ENCODE results near the gene RAB12.

RAB12 gene

GRCh38 chr18:8662560-8663255 is 53.5 kb downstream of the RAB12 start:
- Mint-ChIP-seq H3K27me3 (peaks cover 5 to 11% of the 10 kb centered on the region in 2 donors), H3K4me1 (peaks cover 0 to 7% of the 10 kb centered on the region in 2 donors), H3K4me3 (no peak overlapping the region), H3K27ac (no peak overlapping the region), H3K36me3 (peaks cover 0 to 3% of the 10 kb centered on the region in 2 donors), H3K9me3 (peaks cover 0 to 2% of the 10 kb centered on the region in 2 donors)
- no peak for ATAC-seq (replicated peaks)
- no peak for DNase-seq

DNA sequence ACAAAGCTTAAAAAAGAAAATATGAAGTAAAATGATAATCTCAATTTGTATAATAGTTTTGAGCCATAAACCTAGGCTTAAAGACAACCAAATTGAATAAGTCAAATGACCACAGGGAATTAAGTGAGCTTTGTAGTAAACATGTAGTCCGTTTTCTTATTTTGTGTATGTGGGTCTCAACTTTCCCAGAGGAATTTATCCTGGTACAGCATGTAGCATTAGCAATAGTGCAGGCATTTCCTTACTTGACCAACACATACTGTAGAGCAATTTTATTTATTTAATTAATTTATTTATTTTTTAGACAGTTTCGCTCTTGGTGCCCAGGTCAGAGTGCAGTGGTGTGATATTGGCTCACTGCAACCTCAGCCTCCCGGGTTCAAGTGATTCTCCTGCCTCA is 58.6 kb downstream of the RAB12 start:
- Mint-ChIP-seq H3K27ac (no peak overlapping the region), H3K36me3 (peaks cover 0 to 3% of the 10 kb centered on the region in 2 donors), H3K9me3 (peaks cover 0 to 2% of the 10 kb centered on the region in 2 donors), H3K27me3 (peaks cover 4 to 5% of the 10 kb centered on the region in 2 donors), H3K4me3 (no peak overlapping the region), H3K4me1 (no peaks in the 10 kb centered on the region)
- ATAC-seq (replicated peaks), result no peak
- DNase-seq, result no peak

DNA sequence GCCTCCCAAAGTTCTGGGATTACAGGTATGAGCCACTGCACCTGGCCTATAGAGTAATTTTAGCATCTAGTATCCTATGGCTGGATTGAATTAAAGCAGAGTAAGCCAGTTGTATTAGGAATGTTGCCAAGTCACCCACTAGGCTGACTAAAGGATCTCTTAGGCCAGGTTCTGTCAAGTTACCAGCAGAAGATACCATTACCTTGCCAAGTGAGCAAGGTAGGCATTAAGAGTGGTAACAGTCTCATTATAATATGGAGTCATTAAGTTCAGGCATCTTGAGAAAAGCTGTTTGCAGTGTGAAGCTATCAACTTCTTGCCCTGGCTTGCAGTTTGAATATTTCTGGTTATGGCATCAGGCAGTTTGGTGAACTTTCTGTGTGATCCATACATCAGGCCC is 59.1 kb downstream of the RAB12 start:
- H3K27ac Mint-ChIP-seq, result no peak overlapping the region
- no peaks in the 10 kb centered on the region for H3K4me1 Mint-ChIP-seq
- no peak overlapping the region for H3K4me3 Mint-ChIP-seq

DNA sequence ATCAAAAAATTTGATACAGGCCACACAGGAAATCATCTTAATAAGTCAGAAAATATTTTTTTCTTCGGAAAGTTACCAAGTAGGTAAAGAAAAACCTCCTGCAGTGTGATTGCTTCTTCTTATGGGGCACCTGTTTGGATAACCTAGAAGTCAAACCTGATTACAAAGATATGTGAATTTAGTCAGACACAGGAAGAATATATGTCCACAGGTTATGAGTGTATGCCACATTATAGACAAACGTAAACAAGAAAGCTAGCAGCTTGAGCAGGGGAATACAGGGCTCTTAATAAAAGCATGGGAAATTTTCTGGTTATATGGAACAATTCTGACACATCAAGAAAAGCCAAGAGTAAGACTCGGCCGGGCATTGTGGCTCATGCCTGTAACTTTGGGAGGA is 60.3 kb downstream of the RAB12 start:
- Mint-ChIP-seq H3K4me3 (no peak overlapping the region), H3K9me3 (peaks cover 4 to 8% of the 10 kb centered on the region in 2 donors), H3K27me3 (no peaks in the 10 kb centered on the region), H3K27ac (no peak overlapping the region), H3K4me1 (no peaks in the 10 kb centered on the region), H3K36me3 (peaks cover 0 to 3% of the 10 kb centered on the region in 2 donors)
- ATAC-seq (replicated peaks) (no peak), DNase-seq (no peak)

More for the DNA sequence above, 59.1 kb downstream of the RAB12 start:
- H3K9me3 Mint-ChIP-seq, result peaks cover 0 to 2% of the 10 kb centered on the region in 2 donors
- no peak for DNase-seq
- ATAC-seq (replicated peaks), result no peak
- no peaks in the 10 kb centered on the region for H3K27me3 Mint-ChIP-seq
- H3K36me3 Mint-ChIP-seq, result peaks cover 0 to 3% of the 10 kb centered on the region in 2 donors

DNA sequence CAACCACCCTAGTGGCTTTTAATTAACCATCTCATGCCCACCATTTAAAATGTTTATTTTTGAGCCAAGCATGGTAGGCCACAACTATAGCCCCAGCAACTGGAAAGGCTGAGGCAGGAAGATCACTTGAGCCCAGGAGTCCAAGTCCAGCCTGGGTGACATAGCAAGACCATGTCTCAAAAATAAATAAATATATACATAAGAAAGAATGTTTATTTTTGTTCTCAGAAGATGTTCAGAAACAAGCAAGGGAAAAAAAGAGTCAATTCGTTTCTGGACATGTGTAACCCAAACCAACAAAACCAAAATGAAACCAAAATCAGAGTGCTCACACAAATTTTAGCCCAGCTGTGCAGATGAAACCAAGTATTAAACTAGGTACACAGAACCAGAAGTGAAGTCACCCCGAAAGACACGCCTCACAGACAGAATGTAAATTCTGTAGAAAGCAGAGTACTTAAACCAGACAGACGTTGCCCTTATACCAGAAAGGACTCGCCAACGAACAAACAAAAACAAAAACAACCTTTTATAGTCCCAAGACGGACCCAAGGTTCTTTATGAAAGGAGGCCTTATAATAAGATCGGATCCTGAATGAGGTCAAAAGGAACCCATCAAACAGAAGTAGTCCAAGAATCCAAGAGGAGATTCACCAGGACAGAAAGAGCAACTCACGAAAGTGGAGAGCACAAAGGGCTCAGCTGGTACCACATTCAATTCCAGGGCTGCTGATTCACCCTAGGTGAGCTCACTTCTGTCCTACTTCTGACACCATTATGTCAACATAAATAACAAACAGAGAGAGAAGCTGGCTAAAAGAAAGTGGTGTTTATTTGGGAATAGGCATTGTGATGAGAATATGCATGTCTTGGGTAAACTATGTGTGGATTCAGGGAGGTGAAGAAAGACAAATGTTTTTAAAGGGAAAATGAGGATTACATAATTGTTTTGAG is 64.3 kb downstream of the RAB12 start:
- no peak overlapping the region for H3K27ac Mint-ChIP-seq
- no peaks in the 10 kb centered on the region for H3K27me3 Mint-ChIP-seq
- no peaks in the 10 kb centered on the region for H3K4me1 Mint-ChIP-seq
- no peaks in the 10 kb centered on the region for H3K36me3 Mint-ChIP-seq
- ATAC-seq (replicated peaks) (peak in 1 of 2 donors; percentile 33), DNase-seq (no peak)
- H3K9me3 Mint-ChIP-seq, result peaks cover 4 to 6% of the 10 kb centered on the region in 2 donors
- H3K4me3 Mint-ChIP-seq, result no peak overlapping the region

- DNase-seq (no peak), ATAC-seq (replicated peaks) (no peak)
- H3K4me3 Mint-ChIP-seq, result no peak overlapping the region
Observed at GRCh38 chr18:8675057-8675456, 65.8 kb downstream of the RAB12 start.

GRCh38 chr18:8681196-8681595 is 72.0 kb downstream of the RAB12 start:
- Mint-ChIP-seq H3K9me3 (no peaks in the 10 kb centered on the region), H3K27me3 (no peaks in the 10 kb centered on the region), H3K4me3 (no peak overlapping the region), H3K27ac (no peak overlapping the region), H3K4me1 (no peaks in the 10 kb centered on the region), H3K36me3 (no peaks in the 10 kb centered on the region)
- DNase-seq, result no peak
- no peak for ATAC-seq (replicated peaks)

More at GRCh38 chr18:8675057-8675456, 65.8 kb downstream of the RAB12 start:
- Mint-ChIP-seq H3K27ac (no peak overlapping the region), H3K4me1 (no peaks in the 10 kb centered on the region), H3K27me3 (no peaks in the 10 kb centered on the region), H3K9me3 (peaks cover 4 to 6% of the 10 kb centered on the region in 2 donors), H3K36me3 (no peaks in the 10 kb centered on the region)

DNA sequence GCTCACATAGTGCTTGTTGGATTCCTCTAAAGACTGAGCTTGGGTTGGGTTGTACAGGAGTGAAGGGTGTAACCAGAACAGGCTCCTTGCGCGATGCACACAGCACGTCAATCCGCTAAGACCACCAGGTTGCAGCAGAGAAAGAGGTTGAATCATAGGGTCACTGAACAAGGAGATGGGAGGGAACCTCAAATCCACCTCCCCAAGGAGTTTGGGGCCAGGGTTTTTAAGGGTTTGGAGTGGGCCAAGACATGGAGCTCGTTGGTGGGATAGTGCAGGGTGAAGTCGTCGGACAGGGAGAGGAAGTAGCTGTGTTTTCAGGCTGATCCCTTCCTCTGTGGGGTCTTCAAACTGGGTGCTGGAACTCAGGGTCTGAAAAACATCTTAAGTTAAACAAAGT is 75.3 kb downstream of the RAB12 start:
- no peaks in the 10 kb centered on the region for H3K36me3 Mint-ChIP-seq
- DNase-seq, result no peak
- H3K4me1 Mint-ChIP-seq, result no peaks in the 10 kb centered on the region
- no peaks in the 10 kb centered on the region for H3K9me3 Mint-ChIP-seq
- no peak overlapping the region for H3K4me3 Mint-ChIP-seq
- no peaks in the 10 kb centered on the region for H3K27me3 Mint-ChIP-seq
- ATAC-seq (replicated peaks), result no peak
- H3K27ac Mint-ChIP-seq, result no peak overlapping the region

DNA sequence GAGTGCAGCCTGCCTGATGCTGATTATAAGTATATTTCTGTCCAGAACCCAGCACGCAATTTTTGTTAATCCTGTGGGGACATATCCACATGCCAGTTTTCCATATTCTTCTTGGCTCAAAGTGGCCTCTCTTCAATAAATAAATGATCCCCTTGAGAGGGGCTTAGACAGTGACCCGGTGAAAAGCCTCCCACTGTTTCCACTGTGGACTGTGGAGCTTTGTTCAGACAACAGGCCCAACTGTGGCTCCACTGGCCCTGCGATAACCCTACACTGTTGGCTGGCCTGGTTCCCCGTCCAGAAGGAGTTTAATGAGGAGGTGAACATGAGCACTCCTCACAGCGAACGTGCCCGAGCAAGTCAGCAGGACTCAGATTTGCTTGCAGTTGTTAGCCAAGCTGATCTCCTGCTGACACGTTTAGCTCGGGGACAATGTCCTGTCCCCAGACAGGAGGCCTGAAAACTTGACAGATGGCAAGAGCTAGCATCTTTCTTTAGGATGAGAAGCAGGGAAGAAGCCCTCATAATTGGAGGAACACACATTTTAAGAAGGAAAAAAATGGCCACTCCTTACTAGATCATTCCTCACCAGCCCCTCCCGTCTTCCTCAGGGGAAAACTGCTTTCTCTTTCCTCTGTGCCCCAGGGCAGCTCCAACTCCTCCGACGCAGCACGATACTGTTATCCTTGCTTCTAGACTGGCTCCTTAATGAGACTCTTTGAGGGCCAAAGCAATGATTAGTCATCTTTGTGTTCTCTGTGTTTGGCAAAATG is 76.1 kb downstream of the RAB12 start:
- no peak for ATAC-seq (replicated peaks)
- Mint-ChIP-seq H3K9me3 (no peaks in the 10 kb centered on the region), H3K4me1 (no peaks in the 10 kb centered on the region), H3K27ac (no peak overlapping the region), H3K36me3 (no peaks in the 10 kb centered on the region), H3K27me3 (no peaks in the 10 kb centered on the region), H3K4me3 (no peak overlapping the region)
- no peak for DNase-seq

DNA sequence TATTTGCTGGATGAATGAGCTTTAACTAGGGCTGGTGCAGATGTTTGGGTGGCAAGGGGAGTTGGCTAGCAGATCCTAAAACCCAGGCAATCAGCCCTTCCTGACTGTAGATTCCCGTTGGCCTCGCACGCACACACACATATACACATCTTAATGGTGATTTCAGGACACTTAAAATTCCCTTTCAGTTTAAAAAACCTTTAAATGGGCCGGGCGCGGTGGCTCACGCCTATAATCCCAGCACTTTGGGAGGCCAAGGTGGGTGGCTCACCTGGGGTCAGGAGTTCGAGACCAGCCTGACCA is 76.6 kb downstream of the RAB12 start:
- Mint-ChIP-seq H3K9me3 (no peaks in the 10 kb centered on the region), H3K27ac (no peak overlapping the region)

GRCh38 chr18:8686611-8687010 is 77.4 kb downstream of the RAB12 start:
- Mint-ChIP-seq H3K27me3 (no peaks in the 10 kb centered on the region), H3K9me3 (no peaks in the 10 kb centered on the region), H3K4me3 (no peak overlapping the region), H3K36me3 (no peaks in the 10 kb centered on the region), H3K4me1 (no peaks in the 10 kb centered on the region), H3K27ac (no peak overlapping the region)
- ATAC-seq (replicated peaks) (no peak), DNase-seq (no peak)

More for the DNA sequence above, 76.6 kb downstream of the RAB12 start:
- no peaks in the 10 kb centered on the region for H3K27me3 Mint-ChIP-seq
- H3K36me3 Mint-ChIP-seq, result no peaks in the 10 kb centered on the region
- no peak for ATAC-seq (replicated peaks)
- no peak for DNase-seq
- H3K4me3 Mint-ChIP-seq, result no peak overlapping the region
- H3K4me1 Mint-ChIP-seq, result no peaks in the 10 kb centered on the region

GRCh38 chr18:8688216-8688800 is 79.1 kb downstream of the RAB12 start:
- Mint-ChIP-seq H3K36me3 (no peaks in the 10 kb centered on the region), H3K9me3 (no peaks in the 10 kb centered on the region), H3K4me1 (no peaks in the 10 kb centered on the region), H3K27me3 (no peaks in the 10 kb centered on the region), H3K4me3 (no peak overlapping the region), H3K27ac (no peak overlapping the region)
- ATAC-seq (replicated peaks) (no peak), DNase-seq (no peak)

- Mint-ChIP-seq H3K36me3 (no peaks in the 10 kb centered on the region), H3K4me1 (no peaks in the 10 kb centered on the region), H3K9me3 (no peaks in the 10 kb centered on the region), H3K27me3 (no peaks in the 10 kb centered on the region), H3K27ac (no peak overlapping the region), H3K4me3 (no peak overlapping the region)
- ATAC-seq (replicated peaks), result no peak
- DNase-seq, result no peak
Observed at GRCh38 chr18:8688816-8689215, 79.6 kb downstream of the RAB12 start.

Measured in stimulated activated naive B cell treated with anti-CD40 and anti-IgM and Interleukin-4, amounts not matched to agents 10 μg/mL and 1 μg/mL and 100 μg/mL, for 72 hours (primary cell).